ENCODE measurements around the gene PSMD11.
A peak's percentile ranks its signal among the peaks of the same experiment; 100 is the strongest.

Gene PSMD11

GRCh38 chr17:32443827-32444300 lies 446 bp upstream of the PSMD11 start (continued):
- TF ChIP-seq ZFP30 (CRISPR knock-in tag; IDR thresholded peaks at IDR 0.05) (no peak), ZNF565 (CRISPR knock-in tag; conservative IDR thresholded peaks at IDR 0.05; ENCODE audit: low read depth) (no peak), OSR1 (CRISPR knock-in tag; IDR thresholded peaks at IDR 0.05) (no peak)

DNA sequence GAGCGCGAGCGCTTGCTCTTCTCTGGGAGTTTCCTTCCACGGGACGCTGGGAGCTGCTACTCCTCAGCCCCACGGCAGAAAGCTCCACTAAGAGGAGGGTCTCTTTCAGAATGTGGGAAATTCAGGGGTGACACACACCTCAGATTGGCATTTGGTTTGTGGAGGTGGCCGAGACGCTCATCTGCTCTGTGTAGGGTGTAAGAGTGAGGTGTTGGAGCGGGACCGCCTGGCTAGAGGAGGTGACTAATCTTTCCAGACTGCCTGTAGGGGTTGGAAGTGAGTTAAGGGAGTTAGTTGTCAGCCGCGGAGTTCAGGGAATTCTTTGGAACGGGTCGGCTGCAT lies 735 bp downstream of the PSMD11 start:
- peak; percentile 71 for ATAC-seq
- TF ChIP-seq TCF4 (CRISPR knock-in tag; IDR thresholded peaks at IDR 0.05; ENCODE audit: borderline replicate concordance), result no peak
- TF ChIP-seq PPARA (CRISPR knock-in tag; IDR thresholded peaks at IDR 0.05; ENCODE audit: borderline replicate concordance), result no peak
- TF ChIP-seq ARNTL (CRISPR knock-in tag; IDR thresholded peaks at IDR 0.05; ENCODE audit: borderline replicate concordance, low read depth), result no peak
- TF ChIP-seq, protein P1, sequence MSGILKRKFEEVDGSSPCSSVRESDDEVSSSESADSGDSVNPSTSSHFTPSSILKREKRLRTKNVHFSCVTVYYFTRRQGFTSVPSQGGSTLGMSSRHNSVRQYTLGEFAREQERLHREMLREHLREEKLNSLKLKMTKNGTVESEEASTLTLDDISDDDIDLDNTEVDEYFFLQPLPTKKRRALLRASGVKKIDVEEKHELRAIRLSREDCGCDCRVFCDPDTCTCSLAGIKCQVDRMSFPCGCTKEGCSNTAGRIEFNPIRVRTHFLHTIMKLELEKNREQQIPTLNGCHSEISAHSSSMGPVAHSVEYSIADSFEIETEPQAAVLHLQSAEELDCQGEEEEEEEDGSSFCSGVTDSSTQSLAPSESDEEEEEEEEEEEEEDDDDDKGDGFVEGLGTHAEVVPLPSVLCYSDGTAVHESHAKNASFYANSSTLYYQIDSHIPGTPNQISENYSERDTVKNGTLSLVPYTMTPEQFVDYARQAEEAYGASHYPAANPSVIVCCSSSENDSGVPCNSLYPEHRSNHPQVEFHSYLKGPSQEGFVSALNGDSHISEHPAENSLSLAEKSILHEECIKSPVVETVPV (CRISPR knock-in tag; IDR thresholded peaks at IDR 0.05), result no peak
- TF ChIP-seq, protein P2, sequence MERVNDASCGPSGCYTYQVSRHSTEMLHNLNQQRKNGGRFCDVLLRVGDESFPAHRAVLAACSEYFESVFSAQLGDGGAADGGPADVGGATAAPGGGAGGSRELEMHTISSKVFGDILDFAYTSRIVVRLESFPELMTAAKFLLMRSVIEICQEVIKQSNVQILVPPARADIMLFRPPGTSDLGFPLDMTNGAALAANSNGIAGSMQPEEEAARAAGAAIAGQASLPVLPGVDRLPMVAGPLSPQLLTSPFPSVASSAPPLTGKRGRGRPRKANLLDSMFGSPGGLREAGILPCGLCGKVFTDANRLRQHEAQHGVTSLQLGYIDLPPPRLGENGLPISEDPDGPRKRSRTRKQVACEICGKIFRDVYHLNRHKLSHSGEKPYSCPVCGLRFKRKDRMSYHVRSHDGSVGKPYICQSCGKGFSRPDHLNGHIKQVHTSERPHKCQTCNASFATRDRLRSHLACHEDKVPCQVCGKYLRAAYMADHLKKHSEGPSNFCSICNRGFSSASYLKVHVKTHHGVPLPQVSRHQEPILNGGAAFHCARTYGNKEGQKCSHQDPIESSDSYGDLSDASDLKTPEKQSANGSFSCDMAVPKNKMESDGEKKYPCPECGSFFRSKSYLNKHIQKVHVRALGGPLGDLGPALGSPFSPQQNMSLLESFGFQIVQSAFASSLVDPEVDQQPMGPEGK (CRISPR knock-in tag; IDR thresholded peaks at IDR 0.05; ENCODE audit: borderline replicate concordance), result no peak
- no peak for TF ChIP-seq BACH2 (CRISPR knock-in tag; IDR thresholded peaks at IDR 0.05; ENCODE audit: borderline replicate concordance)
- TF ChIP-seq CSDC2 (CRISPR knock-in tag; IDR thresholded peaks at IDR 0.05), result no peak

DNA sequence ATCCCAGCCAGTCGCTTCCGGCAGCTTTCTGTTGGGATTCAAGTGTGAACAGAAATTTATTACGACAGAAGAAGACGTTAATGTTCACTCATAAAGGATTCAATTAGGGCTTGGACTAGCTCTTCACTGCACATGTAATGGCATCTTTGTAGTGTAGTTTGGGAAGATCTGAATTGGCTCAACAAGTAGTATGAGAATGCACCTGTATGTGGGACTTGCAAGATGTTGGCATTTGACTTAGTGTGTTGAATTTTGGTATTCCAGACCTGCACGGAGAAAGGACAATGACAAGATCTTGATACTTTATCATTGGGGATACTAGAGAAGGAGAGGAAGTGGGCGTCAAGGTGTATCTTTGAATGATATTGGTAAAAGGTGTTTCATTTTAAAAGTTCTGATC lies 1.2 kb downstream of the PSMD11 start:
- TF ChIP-seq ISL1 (CRISPR knock-in tag; IDR thresholded peaks at IDR 0.05) (no peak), ZNF70 (CRISPR knock-in tag; IDR thresholded peaks at IDR 0.05) (no peak), ZFP3 (CRISPR knock-in tag; IDR thresholded peaks at IDR 0.05) (no peak), ESRRG (CRISPR knock-in tag; IDR thresholded peaks at IDR 0.05) (no peak), BACH2 (CRISPR knock-in tag; IDR thresholded peaks at IDR 0.05; ENCODE audit: borderline replicate concordance) (no peak), GLIS3 (CRISPR knock-in tag; IDR thresholded peaks at IDR 0.05) (no peak), ZNF8 (CRISPR knock-in tag; IDR thresholded peaks at IDR 0.05) (no peak), TSHZ2 (CRISPR knock-in tag; IDR thresholded peaks at IDR 0.05) (no peak), SNAI2 (CRISPR knock-in tag; IDR thresholded peaks at IDR 0.05) (no peak), RARB (CRISPR knock-in tag; IDR thresholded peaks at IDR 0.05) (no peak), PPARA (CRISPR knock-in tag; IDR thresholded peaks at IDR 0.05; ENCODE audit: borderline replicate concordance) (no peak)
- TF ChIP-seq, protein P1 (CRISPR knock-in tag; IDR thresholded peaks at IDR 0.05), result no peak
- TF ChIP-seq, protein P3, sequence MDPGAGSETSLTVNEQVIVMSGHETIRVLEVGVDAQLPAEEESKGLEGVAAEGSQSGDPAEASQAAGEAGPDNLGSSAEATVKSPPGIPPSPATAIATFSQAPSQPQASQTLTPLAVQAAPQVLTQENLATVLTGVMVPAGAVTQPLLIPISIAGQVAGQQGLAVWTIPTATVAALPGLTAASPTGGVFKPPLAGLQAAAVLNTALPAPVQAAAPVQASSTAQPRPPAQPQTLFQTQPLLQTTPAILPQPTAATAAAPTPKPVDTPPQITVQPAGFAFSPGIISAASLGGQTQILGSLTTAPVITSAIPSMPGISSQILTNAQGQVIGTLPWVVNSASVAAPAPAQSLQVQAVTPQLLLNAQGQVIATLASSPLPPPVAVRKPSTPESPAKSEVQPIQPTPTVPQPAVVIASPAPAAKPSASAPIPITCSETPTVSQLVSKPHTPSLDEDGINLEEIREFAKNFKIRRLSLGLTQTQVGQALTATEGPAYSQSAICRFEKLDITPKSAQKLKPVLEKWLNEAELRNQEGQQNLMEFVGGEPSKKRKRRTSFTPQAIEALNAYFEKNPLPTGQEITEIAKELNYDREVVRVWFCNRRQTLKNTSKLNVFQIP (CRISPR knock-in tag; IDR thresholded peaks at IDR 0.05; ENCODE audit: borderline replicate concordance, low read depth), result no peak
- TF ChIP-seq, protein P2 (CRISPR knock-in tag; IDR thresholded peaks at IDR 0.05; ENCODE audit: borderline replicate concordance), result no peak
- no peak for ATAC-seq
